Hematopoietic multipotent progenitor cell treated with erythropoietin and hydrocortisone succinate and interleukin-3 and kit ligand, for 6 days (in vitro differentiated cells): ENCODE results near the gene BRIP1.

Experiments used
- DNase-seq: peaks from one replicate; pipeline ENCODE4 v3.0.0-alpha.2; 2015

BRIP1 gene

GRCh38 chr17:61656721-61657217 lies 206.6 kb downstream of the BRIP1 start:
- no peak for DNase-seq

DNA sequence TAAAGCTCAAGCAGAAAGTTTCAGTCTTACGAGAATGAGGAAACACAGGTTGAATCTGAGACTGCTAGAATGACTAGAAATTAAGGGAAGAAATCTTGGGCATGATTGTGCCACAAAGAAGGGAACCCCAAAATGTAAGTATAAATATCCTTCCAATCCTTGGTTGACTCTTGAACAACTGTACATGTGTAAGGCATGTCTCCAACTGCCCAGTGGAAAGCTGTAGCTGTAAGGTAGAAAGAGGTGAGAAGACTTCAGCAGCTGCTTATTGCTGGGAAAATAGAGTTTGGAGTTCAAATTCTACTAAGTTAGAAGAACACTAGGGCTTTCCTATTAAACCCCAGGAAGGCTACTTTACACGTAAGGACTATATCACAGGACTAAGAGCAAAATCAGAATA lies 212.6 kb downstream of the BRIP1 start:
- DNase-seq: no peak

- no peak for DNase-seq
These were observed 214.7 kb downstream of the BRIP1 start for GRCh38 chr17:61648587-61648986.

DNA sequence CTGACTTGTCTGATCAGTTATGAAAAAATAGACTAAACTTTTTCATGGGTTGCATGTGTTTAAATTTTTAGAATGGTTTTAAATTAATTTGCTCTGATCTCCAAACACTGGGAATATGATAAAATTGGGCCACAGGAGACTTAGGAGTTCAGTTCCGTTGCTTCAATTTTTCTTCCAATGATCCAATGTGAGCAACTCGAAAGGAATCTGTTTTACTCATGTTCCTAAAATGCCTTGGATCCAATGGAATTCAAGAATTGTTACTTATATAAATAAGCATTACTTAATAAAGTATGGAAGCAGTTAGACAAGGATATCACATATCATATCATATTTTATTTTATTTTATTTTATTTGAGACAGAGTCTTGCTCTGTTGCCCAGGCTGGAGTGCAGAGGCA lies 216.3 kb downstream of the BRIP1 start:
- no peak for DNase-seq

- no peak for DNase-seq
These were observed 216.8 kb downstream of the BRIP1 start for GRCh38 chr17:61646482-61646881.

DNA sequence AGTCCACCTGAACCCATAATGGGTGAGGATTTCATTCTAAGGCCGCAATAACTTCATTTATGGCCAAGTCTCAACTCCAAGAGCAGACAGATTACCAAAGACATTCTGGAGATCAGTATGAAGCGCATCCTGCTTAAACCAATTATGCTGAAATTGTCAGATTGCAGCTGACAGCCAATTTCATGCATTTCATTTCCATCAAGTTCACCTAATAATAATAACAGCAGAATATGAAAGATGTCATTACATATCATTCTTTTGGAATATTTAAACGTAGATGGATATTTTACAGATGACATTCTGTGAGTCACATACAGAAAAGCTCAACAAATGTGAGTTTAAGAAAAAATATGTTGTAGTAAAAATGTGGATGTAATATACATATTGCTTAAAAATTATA lies 217.4 kb downstream of the BRIP1 start:
- no peak for DNase-seq

DNA sequence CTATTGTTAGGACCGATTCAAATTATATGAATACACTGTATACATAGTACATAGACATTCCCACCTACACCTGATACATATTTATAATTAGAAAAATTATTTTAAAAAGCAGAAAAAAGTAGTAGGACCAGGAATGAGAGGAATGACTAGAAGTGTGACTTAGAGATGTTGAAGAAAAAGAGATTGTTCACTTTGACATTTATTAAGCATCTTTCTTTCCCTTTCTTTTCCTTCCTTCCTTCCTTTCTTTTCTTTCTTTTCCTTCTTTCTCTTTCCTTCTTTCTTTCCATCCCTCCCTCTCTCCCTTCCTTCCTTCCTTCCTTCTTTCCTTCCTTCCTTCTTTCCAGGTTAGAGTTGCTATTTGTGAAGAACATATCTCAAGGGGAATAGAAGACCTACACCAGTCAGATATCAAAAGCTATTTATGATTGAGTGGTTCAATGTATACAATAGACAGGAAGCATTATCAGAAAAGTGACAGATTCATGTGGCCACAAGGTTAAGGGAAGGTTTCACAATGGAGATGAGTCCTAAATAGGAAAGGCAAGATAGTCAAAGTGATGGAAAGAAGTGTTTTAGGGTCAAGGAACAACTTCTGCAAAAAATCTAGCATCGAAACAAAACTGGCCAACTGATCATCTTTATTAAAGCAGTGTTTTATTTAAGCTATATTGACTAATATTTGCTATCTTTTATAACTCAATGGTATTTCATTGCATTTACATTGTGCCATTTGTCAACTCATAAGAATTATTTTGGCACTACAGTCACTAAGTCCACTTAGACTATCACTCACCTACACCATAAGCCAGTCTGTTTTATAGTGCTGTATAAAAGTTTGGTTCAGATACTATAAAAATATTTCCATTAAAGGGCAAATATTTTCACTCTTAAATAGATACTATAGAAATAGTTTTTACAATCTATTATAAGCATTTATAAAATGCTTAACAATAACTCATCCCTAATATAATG lies 218.2 kb downstream of the BRIP1 start:
- no peak for DNase-seq

- no peak for DNase-seq
These were observed 220.6 kb downstream of the BRIP1 start for GRCh38 chr17:61642768-61643167.

- DNase-seq: no peak
These were observed 221.6 kb downstream of the BRIP1 start for GRCh38 chr17:61641715-61642114.

DNA sequence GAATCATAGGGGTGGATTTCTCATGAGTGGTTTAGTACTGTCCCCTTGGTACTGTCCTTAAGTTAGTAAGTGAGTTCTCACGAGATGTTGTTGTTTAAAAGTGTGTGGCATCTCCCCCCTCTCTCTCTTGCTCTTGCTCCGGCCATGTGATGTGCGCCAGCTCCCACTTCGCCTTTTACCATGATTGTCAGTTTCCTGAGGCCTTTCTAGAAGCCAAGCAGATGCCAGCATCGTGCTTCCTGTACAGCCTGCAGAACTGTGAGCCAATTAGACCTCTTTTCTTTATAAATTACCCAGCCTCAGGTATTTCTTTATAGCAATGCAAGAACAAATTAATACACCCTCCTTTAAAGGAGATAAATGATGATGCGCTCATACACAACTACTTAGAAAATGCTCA lies 222.2 kb downstream of the BRIP1 start:
- DNase-seq: no peak

GRCh38 chr17:61639818-61640217 lies 223.5 kb downstream of the BRIP1 start:
- no peak for DNase-seq

DNA sequence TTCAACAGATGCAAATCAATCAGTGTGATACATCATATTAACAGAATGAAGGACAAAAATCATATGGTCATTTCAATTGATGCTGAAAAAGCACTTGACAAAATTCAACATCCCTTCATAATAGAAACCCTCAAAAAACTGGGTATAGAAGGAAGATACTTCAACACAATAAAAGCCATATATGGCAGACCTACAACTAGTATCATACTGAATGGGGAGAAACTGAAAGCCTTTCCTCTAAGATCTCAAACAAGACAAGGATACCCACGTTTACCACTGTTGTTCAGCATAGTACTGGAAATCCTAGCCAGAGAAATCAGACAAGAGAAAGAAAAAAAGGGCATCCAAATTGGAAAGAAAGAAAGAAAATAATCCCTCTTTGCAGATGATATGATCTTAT lies 225.2 kb downstream of the BRIP1 start:
- no peak for DNase-seq

GRCh38 chr17:61635913-61636432 lies 227.4 kb downstream of the BRIP1 start:
- DNase-seq: peak; percentile 78

- DNase-seq: no peak
These were observed 228.3 kb downstream of the BRIP1 start for GRCh38 chr17:61634942-61635538.

- DNase-seq: no peak
These were observed 229.3 kb downstream of the BRIP1 start for GRCh38 chr17:61634011-61634539.

- DNase-seq: no peak
These were observed 230.5 kb downstream of the BRIP1 start for GRCh38 chr17:61632826-61633225.

DNA sequence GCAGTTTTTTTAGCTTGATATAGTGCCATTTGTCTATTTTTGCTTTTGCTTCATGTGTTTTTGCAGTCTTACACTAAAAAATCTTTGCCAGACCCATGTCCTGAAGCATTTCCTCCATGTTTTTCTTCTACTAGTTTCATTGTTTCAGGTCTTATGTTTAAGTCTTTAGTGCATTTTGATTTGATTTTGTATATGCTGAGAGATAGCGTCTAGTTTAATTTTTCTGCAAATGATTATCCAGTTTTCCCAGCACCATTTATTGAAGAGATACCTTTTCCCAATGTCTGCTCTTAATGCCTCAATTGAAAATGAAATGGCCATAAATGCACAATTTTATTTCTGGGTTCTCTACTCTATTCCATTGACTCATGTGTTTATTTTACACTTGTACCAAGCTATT lies 231.5 kb downstream of the BRIP1 start:
- DNase-seq: no peak
